Measurements from ENCODE around the gene CDK5.
A peak's percentile ranks its signal among the peaks of the same experiment; 100 is the strongest.

CDK5 gene

DNA sequence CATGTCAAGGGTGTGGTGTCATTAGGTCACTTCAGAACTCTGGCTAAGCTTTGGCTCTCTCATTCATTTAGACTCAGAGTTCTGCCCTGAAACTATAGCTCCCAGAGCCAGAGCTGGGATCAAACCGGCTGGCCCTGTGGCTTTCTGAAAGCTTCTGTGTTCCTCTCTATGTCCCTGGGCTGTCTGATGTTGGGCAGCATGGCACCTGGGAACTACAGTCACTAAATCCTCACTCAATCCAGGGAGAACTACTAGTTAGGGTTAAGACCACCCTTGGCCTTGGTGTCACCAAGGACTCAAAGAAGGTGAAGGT lies 46.6 kb downstream of the CDK5 start:
- H3K4me3 ChIP-seq (ENCODE audit: low read depth, low read length) = no peak overlapping the region
- TF ChIP-seq, protein P1, sequence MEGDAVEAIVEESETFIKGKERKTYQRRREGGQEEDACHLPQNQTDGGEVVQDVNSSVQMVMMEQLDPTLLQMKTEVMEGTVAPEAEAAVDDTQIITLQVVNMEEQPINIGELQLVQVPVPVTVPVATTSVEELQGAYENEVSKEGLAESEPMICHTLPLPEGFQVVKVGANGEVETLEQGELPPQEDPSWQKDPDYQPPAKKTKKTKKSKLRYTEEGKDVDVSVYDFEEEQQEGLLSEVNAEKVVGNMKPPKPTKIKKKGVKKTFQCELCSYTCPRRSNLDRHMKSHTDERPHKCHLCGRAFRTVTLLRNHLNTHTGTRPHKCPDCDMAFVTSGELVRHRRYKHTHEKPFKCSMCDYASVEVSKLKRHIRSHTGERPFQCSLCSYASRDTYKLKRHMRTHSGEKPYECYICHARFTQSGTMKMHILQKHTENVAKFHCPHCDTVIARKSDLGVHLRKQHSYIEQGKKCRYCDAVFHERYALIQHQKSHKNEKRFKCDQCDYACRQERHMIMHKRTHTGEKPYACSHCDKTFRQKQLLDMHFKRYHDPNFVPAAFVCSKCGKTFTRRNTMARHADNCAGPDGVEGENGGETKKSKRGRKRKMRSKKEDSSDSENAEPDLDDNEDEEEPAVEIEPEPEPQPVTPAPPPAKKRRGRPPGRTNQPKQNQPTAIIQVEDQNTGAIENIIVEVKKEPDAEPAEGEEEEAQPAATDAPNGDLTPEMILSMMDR (IDR thresholded peaks at IDR 0.05; ENCODE audit: borderline replicate concordance, insufficient read depth, low read depth, low read length) = no peak

DNA sequence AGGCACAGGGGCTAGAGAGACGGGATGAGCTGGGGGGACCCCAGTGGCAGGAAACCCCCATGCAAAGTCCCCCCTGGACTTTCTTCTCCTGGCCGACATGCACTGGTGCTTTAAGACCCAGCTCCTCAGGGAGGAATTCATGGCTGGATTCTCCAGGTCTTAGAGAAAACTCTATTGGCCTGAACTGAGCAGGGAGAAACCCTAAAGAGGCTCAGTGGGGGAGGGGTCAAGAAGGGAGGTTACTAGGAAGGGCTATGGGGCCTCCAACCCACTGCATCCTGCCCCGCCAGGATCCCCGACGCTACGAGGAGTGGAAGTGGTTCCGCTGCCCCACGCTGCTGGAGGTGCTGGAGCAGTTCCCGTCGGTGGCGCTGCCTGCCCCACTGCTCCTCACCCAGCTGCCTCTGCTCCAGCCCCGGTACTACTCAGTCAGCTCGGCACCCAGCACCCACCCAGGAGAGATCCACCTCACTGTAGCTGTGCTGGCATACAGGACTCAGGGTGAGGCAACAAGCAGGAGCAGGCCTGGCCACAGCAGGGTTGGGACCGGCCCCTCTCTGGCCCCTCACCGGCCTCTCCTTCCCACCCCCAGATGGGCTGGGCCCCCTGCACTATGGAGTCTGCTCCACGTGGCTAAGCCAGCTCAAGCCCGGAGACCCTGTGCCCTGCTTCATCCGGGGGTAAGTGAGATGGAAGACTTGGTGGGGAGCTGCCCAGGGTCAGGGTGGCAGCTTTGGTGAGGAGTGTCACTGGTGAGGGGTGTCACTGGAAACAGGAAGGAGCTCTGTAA lies 47.2 kb downstream of the CDK5 start:
- no peak overlapping the region for H3K4me3 ChIP-seq (ENCODE audit: low read depth, low read length)
- TF ChIP-seq, protein P1 (IDR thresholded peaks at IDR 0.05; ENCODE audit: borderline replicate concordance, insufficient read depth, low read depth, low read length) = no peak

DNA sequence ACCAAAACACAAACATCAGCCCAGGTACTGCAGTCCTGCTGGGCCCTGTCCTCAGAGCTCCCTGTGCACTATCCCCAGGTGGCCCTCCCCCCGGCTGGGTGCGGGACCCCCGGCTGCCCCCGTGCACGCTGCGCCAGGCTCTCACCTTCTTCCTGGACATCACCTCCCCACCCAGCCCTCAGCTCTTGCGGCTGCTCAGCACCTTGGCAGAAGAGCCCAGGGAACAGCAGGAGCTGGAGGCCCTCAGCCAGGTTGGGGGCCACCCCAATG lies 47.7 kb downstream of the CDK5 start:
- TF ChIP-seq, protein P1 (IDR thresholded peaks at IDR 0.05; ENCODE audit: borderline replicate concordance, insufficient read depth, low read depth, low read length) = no peak
- no peak overlapping the region for H3K4me3 ChIP-seq (ENCODE audit: low read depth, low read length)

DNA sequence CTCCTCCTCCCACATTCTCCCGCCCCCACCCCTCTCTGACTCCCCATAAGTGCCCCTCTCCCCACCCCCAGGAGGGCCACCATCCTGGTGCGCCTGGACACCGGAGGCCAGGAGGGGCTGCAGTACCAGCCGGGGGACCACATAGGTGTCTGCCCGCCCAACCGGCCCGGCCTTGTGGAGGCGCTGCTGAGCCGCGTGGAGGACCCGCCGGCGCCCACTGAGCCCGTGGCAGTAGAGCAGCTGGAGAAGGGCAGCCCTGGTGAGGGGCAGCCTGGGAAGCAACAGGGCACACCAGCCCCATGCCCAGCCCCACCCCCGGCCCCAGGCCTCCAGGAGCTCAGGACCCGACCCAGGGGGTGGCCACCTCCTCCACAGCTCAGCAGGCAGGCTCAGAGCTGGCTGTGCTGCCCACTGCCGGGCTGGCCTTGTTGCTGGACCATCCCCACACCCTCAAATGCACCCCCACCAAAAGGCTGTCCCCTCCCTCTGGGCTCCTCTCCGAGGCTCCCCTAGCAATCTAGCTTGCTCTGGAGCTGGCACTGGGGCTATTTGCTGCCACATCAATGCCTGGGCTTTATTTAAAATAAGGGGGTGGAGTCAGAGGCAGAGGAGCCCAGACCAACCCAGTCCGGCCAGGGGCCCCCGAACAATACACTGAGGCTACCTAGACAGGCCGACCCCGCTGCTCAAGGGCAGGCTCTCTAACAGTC lies 48.2 kb downstream of the CDK5 start:
- TF ChIP-seq, protein P1 (IDR thresholded peaks at IDR 0.05; ENCODE audit: borderline replicate concordance, insufficient read depth, low read depth, low read length) = no peak
- no peak overlapping the region for H3K4me3 ChIP-seq (ENCODE audit: low read depth, low read length)

DNA sequence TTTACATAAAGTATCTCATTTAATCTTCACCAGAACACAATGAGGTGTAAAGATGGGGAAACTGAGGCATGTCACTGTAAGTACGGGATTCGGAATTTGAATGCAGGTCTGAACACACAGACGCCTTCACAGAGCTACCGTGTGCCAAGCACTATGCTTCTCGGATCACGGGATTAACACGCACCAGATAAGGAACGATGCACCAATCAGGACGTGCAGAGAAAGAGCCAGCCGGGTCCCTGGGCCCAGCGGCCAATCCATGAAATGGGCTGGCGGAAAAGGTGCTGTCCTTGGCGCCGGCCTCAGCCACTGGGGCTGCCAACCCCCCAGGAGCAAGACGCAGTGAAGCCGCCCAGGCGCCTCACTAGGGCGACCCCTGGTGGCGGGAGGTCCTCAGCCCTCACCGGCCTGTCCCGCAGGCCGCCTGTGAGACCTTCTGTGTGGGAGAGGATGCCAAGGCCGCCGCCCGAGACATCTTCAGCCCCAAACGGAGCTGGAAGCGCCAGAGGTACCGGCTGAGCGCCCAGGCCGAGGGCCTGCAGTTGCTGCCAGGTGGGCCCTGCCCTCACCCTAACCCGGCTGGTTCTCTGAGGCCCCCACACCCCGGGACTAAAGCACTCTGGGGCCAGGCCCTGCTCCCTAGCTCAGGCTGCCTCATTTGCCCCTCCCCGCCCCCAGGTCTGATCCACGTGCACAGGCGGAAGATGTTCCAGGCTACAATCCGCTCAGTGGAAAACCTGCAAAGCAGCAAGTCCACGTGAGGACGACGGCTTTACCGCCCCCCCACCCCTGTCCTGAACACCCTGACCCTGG lies 49.0 kb downstream of the CDK5 start:
- peak overlapping the region; percentile 46 for H3K4me3 ChIP-seq (ENCODE audit: low read depth, low read length)

DNA sequence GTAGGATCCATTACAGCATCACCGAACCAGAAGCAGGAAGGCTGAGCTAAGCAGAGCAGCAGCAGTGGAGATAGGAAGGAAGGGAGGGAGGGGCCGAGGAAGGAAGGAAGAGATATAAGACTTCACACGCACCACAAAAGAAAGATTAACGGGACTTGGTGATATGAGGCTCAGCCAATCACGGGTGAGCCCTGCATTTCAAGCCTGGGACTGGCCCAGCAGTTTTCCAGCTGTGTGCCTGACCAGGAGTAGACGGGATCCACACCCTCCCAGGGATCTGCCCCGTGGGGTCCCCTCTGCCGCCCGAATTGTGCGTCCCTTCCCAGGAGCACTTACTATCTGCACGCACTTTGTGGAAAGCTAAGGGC lies 49.6 kb downstream of the CDK5 start:
- peak overlapping the region; percentile 46 for H3K4me3 ChIP-seq (ENCODE audit: low read depth, low read length)

More for the DNA sequence above, 49.0 kb downstream of the CDK5 start:
- TF ChIP-seq, protein P1 (IDR thresholded peaks at IDR 0.05; ENCODE audit: borderline replicate concordance, insufficient read depth, low read depth, low read length) = peak; percentile 96

More for the DNA sequence above, 49.6 kb downstream of the CDK5 start:
- TF ChIP-seq, protein P1 (IDR thresholded peaks at IDR 0.05; ENCODE audit: borderline replicate concordance, insufficient read depth, low read depth, low read length) = no peak

All from GM12875 (cell line).